Liver (tissue), 9 donors: ENCODE measurements around the gene ACRV1. TPM values are rescaled to one million over a fixed set of nuclear protein-coding genes. Genes with fewer than 3 reads are reported as not detected.

ENCODE experiments used
- DNase-seq: peaks from one replicate; pipeline ENCODE4 v3.0.0-alpha.2; 2017; ENCODE audit warnings: low spot score
- H3K27ac ChIP-seq, 2 donors: one replicate each; pipeline ENCODE4 v1.7.0; 2013; ENCODE audit warnings: inconsistent platforms in 2 of 2, low read length in 2 of 2, control low read depth in 1 of 2, low read depth in 1 of 2, mild to moderate bottlenecking in 1 of 2
- H3K27me3 ChIP-seq, 4 donors: one replicate each; pipeline versions ENCODE4 v1.6.1 to v1.7.0; 2013; ENCODE audit warnings: low read length in 3 of 4, inconsistent platforms in 1 of 4, mild to moderate bottlenecking in 1 of 4, moderate library complexity in 1 of 4; ENCODE audit not compliant: control insufficient read depth in 4 of 4, insufficient read depth in 4 of 4
- H3K36me3 ChIP-seq, 4 donors: one replicate each; pipeline versions ENCODE4 v1.6.1 to v1.7.0; 2013; ENCODE audit warnings: low read length in 3 of 4, mild to moderate bottlenecking in 3 of 4, low read depth in 1 of 4, moderate library complexity in 1 of 4; ENCODE audit not compliant: control insufficient read depth in 4 of 4, insufficient read depth in 3 of 4
- H3K4me1 ChIP-seq, 4 donors: one replicate each; pipeline versions ENCODE4 v1.6.1 to v1.7.0; 2013; ENCODE audit warnings: low read length in 3 of 4, mild to moderate bottlenecking in 3 of 4, moderate library complexity in 1 of 4; ENCODE audit not compliant: control insufficient read depth in 4 of 4, insufficient read depth in 4 of 4
- H3K4me3 ChIP-seq, 3 donors: one replicate each; pipeline versions ENCODE4 v1.6.1 to v1.7.0; 2013; ENCODE audit warnings: low read length in 3 of 3, control low read depth in 1 of 3, low read depth in 1 of 3, mild to moderate bottlenecking in 1 of 3
- H3K9ac ChIP-seq, 2 donors: one replicate each; pipeline ENCODE4 v1.7.0; 2013; ENCODE audit warnings: low read length in 2 of 2, mild to moderate bottlenecking in 2 of 2, moderate library complexity in 2 of 2, control low read depth in 1 of 2, low read depth in 1 of 2
- H3K9me3 ChIP-seq, 4 donors: one replicate each; pipeline versions ENCODE4 v1.6.1 to v1.7.0; 2013; ENCODE audit warnings: low read length in 3 of 4; ENCODE audit not compliant: control insufficient read depth in 4 of 4
- EGR1 ChIP-seq, 2 donors: IDR thresholded peaks; 2 replicates each; pipeline ENCODE4 v1.6.1; 2016 to 2018; ENCODE audit warnings: antibody characterized with exemption in 2 of 2, low read depth in 2 of 2
- FOXA1 ChIP-seq: IDR thresholded peaks from 2 replicates; pipeline ENCODE4 v1.6.1; 2016; ENCODE audit warnings: antibody characterized with exemption
- FOXA2 ChIP-seq: IDR thresholded peaks from 2 replicates; pipeline ENCODE4 v1.6.1; 2016; ENCODE audit warnings: antibody characterized with exemption
- GABPA ChIP-seq, 2 donors: IDR thresholded peaks in 1 of 2; conservative IDR thresholded peaks in 1 of 2; 2 replicates each; pipeline ENCODE4 v1.6.1; 2016; ENCODE audit warnings: antibody characterized with exemption in 2 of 2, mild to moderate bottlenecking in 1 of 2, moderate library complexity in 1 of 2
- HNF4A ChIP-seq, 2 donors: conservative IDR thresholded peaks; 2 replicates each; pipeline ENCODE4 v1.6.1; 2016; ENCODE audit warnings: antibody characterized with exemption in 2 of 2, mild to moderate bottlenecking in 2 of 2
- HNF4G ChIP-seq: IDR thresholded peaks from 2 replicates; pipeline ENCODE4 v1.6.1; 2016; ENCODE audit warnings: antibody characterized with exemption
- JUND ChIP-seq, 2 donors: IDR thresholded peaks; 2 replicates each; pipeline ENCODE4 v1.6.1; 2016; ENCODE audit warnings: antibody characterized with exemption in 2 of 2
- NR2F2 ChIP-seq: IDR thresholded peaks from 2 replicates; pipeline ENCODE4 v1.6.1; 2016; ENCODE audit warnings: antibody characterized with exemption
- RAD21 ChIP-seq, 2 donors: IDR thresholded peaks; 2 replicates each; pipeline ENCODE4 v1.6.1; 2016; ENCODE audit warnings: antibody characterized with exemption in 2 of 2, mild to moderate bottlenecking in 2 of 2
- SP1 ChIP-seq: IDR thresholded peaks from 2 replicates; pipeline ENCODE4 v1.6.1; 2018; ENCODE audit warnings: antibody characterized with exemption, mild to moderate bottlenecking
- YY1 ChIP-seq: IDR thresholded peaks from 2 replicates; pipeline ENCODE4 v1.6.1; 2016; ENCODE audit warnings: antibody characterized with exemption, mild to moderate bottlenecking
- WGBS: extraction: QIAGEN DNeasy Blood & Tissue Kit; methylation state at CpG from one replicate; pipeline ENCODE4 v1.1.7; 2013; 5-methylcytosine and 5-hydroxymethylcytosine counted together
- polyA plus RNA-seq, 2 donors: library from polyadenylated mRNA; stranded (reverse) in 1 of 2; unstranded in 1 of 2; fragments of 200-250 nt in 1 of 2; fragments of >200 nt in 1 of 2; fragmentation: Nextera tagmentation in 1 of 2; extraction: Ambion mirVana in 1 of 2; gene quantifications; one replicate each; pipeline versions ENCODE4 v1.2.1 to v1.2.3, GENCODE V29; 2013 to 2015
- total RNA-seq, 2 donors: library from RNA; depleted of rRNA; stranded (reverse); fragments of >200 nt; gene quantifications; one replicate each; pipeline ENCODE4 v1.2.3, GENCODE V29; 2014
- TF ChIP-seq, protein P1 (sequence below): IDR thresholded peaks from 2 replicates; pipeline ENCODE4 v1.6.1; 2016; ENCODE audit warnings: antibody characterized with exemption
- TF ChIP-seq, protein P2 (sequence below): IDR thresholded peaks from 2 replicates; pipeline ENCODE4 v1.6.1; 2016; ENCODE audit warnings: antibody characterized with exemption
- TF ChIP-seq, protein P3 (sequence below): IDR thresholded peaks from 2 replicates; pipeline ENCODE4 v1.6.1; 2016; ENCODE audit warnings: antibody characterized with exemption, mild to moderate bottlenecking
- TF ChIP-seq, protein P4 (sequence below): fragments of 150-350 bp; IDR thresholded peaks from 2 replicates; pipeline ENCODE4 v1.5.1; 2017; ENCODE audit warnings: improper control_type of control experiment, low read depth, low read length; ENCODE audit not compliant: missing input control
- TF ChIP-seq, protein P5 (sequence below): IDR thresholded peaks from 2 replicates; pipeline ENCODE4 v1.6.1; 2016; ENCODE audit warnings: antibody characterized with exemption
- donor health status: healthy.
- donor health status: healthy.
- donor health status: healthy.
- donor health status: healthy.
- donor health status: healthy.

ACRV1 gene
- total and polyA plus RNA-seq, 4 donors, result not detected

DNA sequence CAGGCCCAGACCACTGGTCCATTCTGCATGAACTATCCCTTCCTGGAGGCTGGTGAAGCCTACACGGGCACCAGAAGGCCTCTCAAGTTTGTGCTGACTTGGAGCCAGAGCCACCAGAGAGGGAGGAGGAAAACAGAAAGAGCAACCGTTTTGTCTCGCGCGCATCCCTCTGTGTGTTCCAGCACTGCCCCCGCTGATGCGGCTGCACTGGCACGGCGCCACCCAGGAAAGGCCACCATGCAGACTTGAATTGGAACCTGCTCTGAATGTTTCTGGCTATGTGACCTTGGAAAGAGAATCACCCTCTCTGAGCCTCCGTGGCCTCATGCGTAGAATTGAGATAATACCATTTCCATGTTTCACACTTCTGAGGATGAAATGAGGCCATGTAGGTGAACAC is 7.4 kb upstream of the ACRV1 start:
- Histone ChIP-seq H3K9ac (no peak overlapping the region), H3K4me1 (no peaks in the 10 kb centered on the region), H3K27ac (no peak overlapping the region), H3K36me3 (no peaks in the 10 kb centered on the region), H3K27me3 (peaks cover 0 to under 1% (median 0%) of the 10 kb centered on the region in 4 donors), H3K4me3 (no peak overlapping the region), H3K9me3 (no peaks in the 10 kb centered on the region)
- TF ChIP-seq NR2F2 (no peak), FOXA2 (no peak), JUND (IDR thresholded peaks at IDR 0.05) (no peak), HNF4G (no peak)
- TF ChIP-seq, protein P1, sequence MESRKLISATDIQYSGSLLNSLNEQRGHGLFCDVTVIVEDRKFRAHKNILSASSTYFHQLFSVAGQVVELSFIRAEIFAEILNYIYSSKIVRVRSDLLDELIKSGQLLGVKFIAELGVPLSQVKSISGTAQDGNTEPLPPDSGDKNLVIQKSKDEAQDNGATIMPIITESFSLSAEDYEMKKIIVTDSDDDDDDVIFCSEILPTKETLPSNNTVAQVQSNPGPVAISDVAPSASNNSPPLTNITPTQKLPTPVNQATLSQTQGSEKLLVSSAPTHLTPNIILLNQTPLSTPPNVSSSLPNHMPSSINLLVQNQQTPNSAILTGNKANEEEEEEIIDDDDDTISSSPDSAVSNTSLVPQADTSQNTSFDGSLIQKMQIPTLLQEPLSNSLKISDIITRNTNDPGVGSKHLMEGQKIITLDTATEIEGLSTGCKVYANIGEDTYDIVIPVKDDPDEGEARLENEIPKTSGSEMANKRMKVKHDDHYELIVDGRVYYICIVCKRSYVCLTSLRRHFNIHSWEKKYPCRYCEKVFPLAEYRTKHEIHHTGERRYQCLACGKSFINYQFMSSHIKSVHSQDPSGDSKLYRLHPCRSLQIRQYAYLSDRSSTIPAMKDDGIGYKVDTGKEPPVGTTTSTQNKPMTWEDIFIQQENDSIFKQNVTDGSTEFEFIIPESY, result no peak
- TF ChIP-seq, protein P2, sequence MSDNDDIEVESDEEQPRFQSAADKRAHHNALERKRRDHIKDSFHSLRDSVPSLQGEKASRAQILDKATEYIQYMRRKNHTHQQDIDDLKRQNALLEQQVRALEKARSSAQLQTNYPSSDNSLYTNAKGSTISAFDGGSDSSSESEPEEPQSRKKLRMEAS, result no peak
- DNase-seq, result no peak
- WGBS, result 95% methylated on average over 11 of the region's 11 CpGs

DNA sequence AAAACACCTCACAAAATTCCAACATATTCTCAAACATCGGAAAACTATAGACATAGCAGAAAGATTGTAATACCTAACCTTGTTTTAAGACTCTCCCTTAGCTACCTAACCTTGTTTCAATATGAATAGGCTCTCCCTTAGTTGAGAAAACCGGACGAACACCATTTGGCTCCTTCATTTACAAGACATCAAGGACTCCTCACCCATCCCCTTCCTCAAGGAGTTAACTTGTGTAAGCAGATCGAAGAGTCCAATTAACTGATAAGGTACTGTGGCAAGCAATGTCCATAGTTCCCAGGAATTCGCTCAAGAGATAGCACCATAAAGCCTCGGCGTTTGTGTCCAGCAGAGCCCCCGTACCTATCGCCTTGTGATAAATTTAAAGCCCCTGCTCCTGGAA is 4.6 kb upstream of the ACRV1 start:
- Histone ChIP-seq H3K4me3 (no peak overlapping the region), H3K27me3 (no peaks in the 10 kb centered on the region), H3K4me1 (no peaks in the 10 kb centered on the region), H3K27ac (no peak overlapping the region), H3K9ac (no peak overlapping the region), H3K9me3 (no peaks in the 10 kb centered on the region), H3K36me3 (no peaks in the 10 kb centered on the region)
- DNase-seq, result no peak
- WGBS, result 55% methylated on average over 9 of the region's 9 CpGs
- TF ChIP-seq FOXA2 (no peak), EGR1 (IDR thresholded peaks at IDR 0.05; ENCODE audit: low read depth in 2 of 2) (no peak), GABPA (IDR thresholded peaks at IDR 0.05 in 1 of 2, conservative IDR thresholded peaks at IDR 0.05 in 1 of 2) (no peak), YY1 (no peak), NR2F2 (no peak)
- TF ChIP-seq, protein P3, sequence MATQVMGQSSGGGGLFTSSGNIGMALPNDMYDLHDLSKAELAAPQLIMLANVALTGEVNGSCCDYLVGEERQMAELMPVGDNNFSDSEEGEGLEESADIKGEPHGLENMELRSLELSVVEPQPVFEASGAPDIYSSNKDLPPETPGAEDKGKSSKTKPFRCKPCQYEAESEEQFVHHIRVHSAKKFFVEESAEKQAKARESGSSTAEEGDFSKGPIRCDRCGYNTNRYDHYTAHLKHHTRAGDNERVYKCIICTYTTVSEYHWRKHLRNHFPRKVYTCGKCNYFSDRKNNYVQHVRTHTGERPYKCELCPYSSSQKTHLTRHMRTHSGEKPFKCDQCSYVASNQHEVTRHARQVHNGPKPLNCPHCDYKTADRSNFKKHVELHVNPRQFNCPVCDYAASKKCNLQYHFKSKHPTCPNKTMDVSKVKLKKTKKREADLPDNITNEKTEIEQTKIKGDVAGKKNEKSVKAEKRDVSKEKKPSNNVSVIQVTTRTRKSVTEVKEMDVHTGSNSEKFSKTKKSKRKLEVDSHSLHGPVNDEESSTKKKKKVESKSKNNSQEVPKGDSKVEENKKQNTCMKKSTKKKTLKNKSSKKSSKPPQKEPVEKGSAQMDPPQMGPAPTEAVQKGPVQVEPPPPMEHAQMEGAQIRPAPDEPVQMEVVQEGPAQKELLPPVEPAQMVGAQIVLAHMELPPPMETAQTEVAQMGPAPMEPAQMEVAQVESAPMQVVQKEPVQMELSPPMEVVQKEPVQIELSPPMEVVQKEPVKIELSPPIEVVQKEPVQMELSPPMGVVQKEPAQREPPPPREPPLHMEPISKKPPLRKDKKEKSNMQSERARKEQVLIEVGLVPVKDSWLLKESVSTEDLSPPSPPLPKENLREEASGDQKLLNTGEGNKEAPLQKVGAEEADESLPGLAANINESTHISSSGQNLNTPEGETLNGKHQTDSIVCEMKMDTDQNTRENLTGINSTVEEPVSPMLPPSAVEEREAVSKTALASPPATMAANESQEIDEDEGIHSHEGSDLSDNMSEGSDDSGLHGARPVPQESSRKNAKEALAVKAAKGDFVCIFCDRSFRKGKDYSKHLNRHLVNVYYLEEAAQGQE, result no peak

DNA sequence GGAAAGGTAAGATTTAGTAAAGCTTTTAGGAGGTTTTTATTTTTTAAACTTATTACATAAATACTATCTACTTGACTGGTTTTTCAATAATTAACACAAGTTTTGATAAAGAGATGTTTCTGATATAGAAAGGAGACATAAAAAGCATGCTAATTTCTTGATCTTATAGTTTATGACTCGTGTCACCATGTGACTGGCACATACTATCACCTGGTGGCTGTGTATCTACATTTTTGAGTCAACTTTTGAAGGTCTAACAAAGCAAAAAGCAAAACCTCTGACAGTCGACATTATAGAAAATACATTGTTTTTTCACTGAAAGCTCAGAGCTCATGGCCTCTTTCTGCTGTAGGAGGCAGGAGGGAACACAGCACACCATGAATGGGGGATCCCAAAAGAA is 810 bp downstream of the ACRV1 start:
- Histone ChIP-seq H3K9me3 (no peaks in the 10 kb centered on the region), H3K27ac (no peak overlapping the region), H3K36me3 (no peaks in the 10 kb centered on the region), H3K27me3 (no peaks in the 10 kb centered on the region), H3K9ac (no peak overlapping the region), H3K4me1 (no peaks in the 10 kb centered on the region), H3K4me3 (no peak overlapping the region)
- 94% methylated on average over 2 of the region's 2 CpGs for WGBS
- no peak for DNase-seq
- TF ChIP-seq, protein P4, sequence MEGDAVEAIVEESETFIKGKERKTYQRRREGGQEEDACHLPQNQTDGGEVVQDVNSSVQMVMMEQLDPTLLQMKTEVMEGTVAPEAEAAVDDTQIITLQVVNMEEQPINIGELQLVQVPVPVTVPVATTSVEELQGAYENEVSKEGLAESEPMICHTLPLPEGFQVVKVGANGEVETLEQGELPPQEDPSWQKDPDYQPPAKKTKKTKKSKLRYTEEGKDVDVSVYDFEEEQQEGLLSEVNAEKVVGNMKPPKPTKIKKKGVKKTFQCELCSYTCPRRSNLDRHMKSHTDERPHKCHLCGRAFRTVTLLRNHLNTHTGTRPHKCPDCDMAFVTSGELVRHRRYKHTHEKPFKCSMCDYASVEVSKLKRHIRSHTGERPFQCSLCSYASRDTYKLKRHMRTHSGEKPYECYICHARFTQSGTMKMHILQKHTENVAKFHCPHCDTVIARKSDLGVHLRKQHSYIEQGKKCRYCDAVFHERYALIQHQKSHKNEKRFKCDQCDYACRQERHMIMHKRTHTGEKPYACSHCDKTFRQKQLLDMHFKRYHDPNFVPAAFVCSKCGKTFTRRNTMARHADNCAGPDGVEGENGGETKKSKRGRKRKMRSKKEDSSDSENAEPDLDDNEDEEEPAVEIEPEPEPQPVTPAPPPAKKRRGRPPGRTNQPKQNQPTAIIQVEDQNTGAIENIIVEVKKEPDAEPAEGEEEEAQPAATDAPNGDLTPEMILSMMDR, result no peak
- no peak for TF ChIP-seq FOXA2
- no peak for TF ChIP-seq RAD21 (IDR thresholded peaks at IDR 0.05)
- TF ChIP-seq, protein P2, result no peak
- TF ChIP-seq, protein P5, sequence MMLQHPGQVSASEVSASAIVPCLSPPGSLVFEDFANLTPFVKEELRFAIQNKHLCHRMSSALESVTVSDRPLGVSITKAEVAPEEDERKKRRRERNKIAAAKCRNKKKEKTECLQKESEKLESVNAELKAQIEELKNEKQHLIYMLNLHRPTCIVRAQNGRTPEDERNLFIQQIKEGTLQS, result no peak
- TF ChIP-seq JUND (IDR thresholded peaks at IDR 0.05), result no peak
- TF ChIP-seq HNF4A (conservative IDR thresholded peaks at IDR 0.05), result no peak
- no peak for TF ChIP-seq HNF4G
- TF ChIP-seq, protein P1, result no peak
- no peak for TF ChIP-seq FOXA1
- TF ChIP-seq GABPA (IDR thresholded peaks at IDR 0.05 in 1 of 2, conservative IDR thresholded peaks at IDR 0.05 in 1 of 2), result no peak
- TF ChIP-seq SP1, result no peak
- TF ChIP-seq EGR1 (IDR thresholded peaks at IDR 0.05; ENCODE audit: low read depth in 2 of 2), result no peak
